K562 (cell line): ENCODE results near the gene CHCHD1. TPM values are rescaled to one million over a fixed set of nuclear protein-coding genes. Genes with fewer than 3 reads are reported as not detected.

ENCODE experiments used
- ATAC-seq: fragments of 200-7000 bp; cut with Tn5 transposase; 3 replicates; pipeline ENCODE4 v1.9.1; 2020; ENCODE audit warnings: moderate library complexity
- BruUV-seq: library from RNA; stranded (reverse); fragments of 400-500 nt; replicated peaks from 2 replicates; lab custom pipeline; 2021; lab: Mats Ljungman, UMichigan
- CTCF ChIA-PET: fragments of 300-600 bp; formaldehyde crosslinking; extraction: SDS; loops from one replicate; lab custom pipeline; 2021; ENCODE audit warnings: low intra/inter-chr PET ratio; lab: Yijun Ruan, JAX
- POLR2A ChIA-PET: fragments of 300-600, 350-650 bp; sonication (Branson Sonifier 250); formaldehyde crosslinking; extraction: SDS; loops from one replicate; lab custom pipeline; 2021; ENCODE audit warnings: antibody characterized with exemption, inconsistent platforms; lab: Yijun Ruan, JAX
- DNase-seq, 4 experiments: peaks; one replicate each; pipeline versions ENCODE4 v3.0.0 to v3.0.0-alpha.2; 2011 to 2018; ENCODE audit warnings: low spot score in 3 of 4, mixed read lengths in 3 of 4; ENCODE audit errors: extremely low read depth in 1 of 4
- FAIRE-seq: peaks from 2 replicates; lab custom pipeline; 2011; peaks lifted over from hg19 to GRCh38; lab: Jason Lieb, UNC
- H2AFZ ChIP-seq: 2 replicates; pipeline ENCODE4 v1.6.0; 2011; ENCODE audit warnings: low read depth, low read length, control low read depth, inconsistent platforms
- H3K27ac ChIP-seq: fragments of 200-600 bp; 3 replicates; pipeline ENCODE4 v1.8.0; 2011; ENCODE audit warnings: low read depth, mild to moderate bottlenecking, control low read depth, inconsistent platforms, low read length, moderate library complexity, mixed read lengths; ENCODE audit errors: extremely low read depth
- H3K27me3 ChIP-seq, 2 experiments: fragments of 300-600 bp in 1 of 2; 2 replicates in 1 of 2; 3 replicates in 1 of 2; pipeline versions ENCODE4 v1.6.0 to v1.8.0; 2011; ENCODE audit warnings: inconsistent platforms in 2 of 2, low read length in 2 of 2, mild to moderate bottlenecking in 1 of 2, mixed read lengths in 1 of 2, moderate library complexity in 1 of 2; ENCODE audit not compliant: control insufficient read depth in 2 of 2, insufficient read depth in 2 of 2
- H3K36me3 ChIP-seq: fragments of 300-600 bp; 3 replicates; pipeline ENCODE4 v1.8.0; 2011; ENCODE audit warnings: mild to moderate bottlenecking, low read length, inconsistent platforms; ENCODE audit not compliant: control insufficient read depth, insufficient read depth
- H3K4me1 ChIP-seq, 2 experiments: fragments of 200-600 bp in 1 of 2; replicated peaks in 1 of 2; 2 replicates in 1 of 2; 3 replicates in 1 of 2; pipeline versions ENCODE4 v1.5.1 to v1.8.0; 2011; ENCODE audit warnings: inconsistent platforms in 2 of 2, low read length in 2 of 2, mild to moderate bottlenecking in 1 of 2, mixed read lengths in 1 of 2, moderate library complexity in 1 of 2; ENCODE audit not compliant: control insufficient read depth in 2 of 2, insufficient read depth in 2 of 2
- H3K4me2 ChIP-seq: 2 replicates; pipeline ENCODE4 v1.6.1; 2011; ENCODE audit warnings: low read length, control low read depth, inconsistent platforms, mixed read lengths; ENCODE audit not compliant: insufficient read depth
- H3K4me3 ChIP-seq: fragments of 200-600 bp; sonication (generic), shearing (Covaris generic); 2 replicates; pipeline ENCODE4 v1.5.1; 2016; ENCODE audit warnings: control low read depth, inconsistent platforms
- H3K79me2 ChIP-seq: fragments of 200-600 bp; 3 replicates; pipeline ENCODE4 v1.8.0; 2011; ENCODE audit warnings: low read length, inconsistent platforms; ENCODE audit not compliant: control insufficient read depth, insufficient read depth
- H3K9ac ChIP-seq, 2 experiments: 2 replicates each; pipeline versions ENCODE4 v1.6.0 to v1.6.1; 2011; ENCODE audit warnings: low read depth in 2 of 2, low read length in 2 of 2, control low read depth in 1 of 2, inconsistent platforms in 1 of 2, mild to moderate bottlenecking in 1 of 2, mixed read lengths in 1 of 2; ENCODE audit not compliant: insufficient read depth in 1 of 2
- H3K9me1 ChIP-seq: one replicate; pipeline ENCODE4 v1.6.0; 2011; ENCODE audit warnings: inconsistent platforms, mild to moderate bottlenecking, low read length, moderate library complexity; ENCODE audit not compliant: control insufficient read depth, insufficient read depth
- H3K9me3 ChIP-seq: replicated peaks from 2 replicates; pipeline ENCODE4 v1.5.1; 2011; ENCODE audit warnings: low read depth, low read length, inconsistent platforms; ENCODE audit not compliant: control insufficient read depth, insufficient read depth
- H4K20me1 ChIP-seq: replicated peaks from 2 replicates; pipeline ENCODE4 v1.6.1; 2011; ENCODE audit warnings: low read length, inconsistent platforms, mixed read lengths; ENCODE audit not compliant: control insufficient read depth, insufficient read depth
- BHLHE40 ChIP-seq: IDR thresholded peaks from 2 replicates; pipeline ENCODE4 v1.6.1; 2011; ENCODE audit warnings: low read length, improper control_type of control experiment
- BRF1 ChIP-seq: IDR thresholded peaks from 3 replicates; pipeline ENCODE4 v1.6.1; 2011; ENCODE audit warnings: borderline replicate concordance, mild to moderate bottlenecking; ENCODE audit not compliant: insufficient read length; ENCODE audit errors: extremely low read depth
- CBFA2T2 ChIP-seq: fragments of 450-650 bp; conservative IDR thresholded peaks from 2 replicates; pipeline ENCODE4 v1.6.1; 2017; ENCODE audit warnings: mild to moderate bottlenecking
- CHD2 ChIP-seq: IDR thresholded peaks from 2 replicates; pipeline ENCODE4 v1.6.1; 2011; ENCODE audit warnings: low read depth, low read length
- ERF ChIP-seq: fragments of 450-650 bp; formaldehyde crosslinking; IDR thresholded peaks from 2 replicates; pipeline ENCODE4 v1.4.0; 2020; ENCODE audit warnings: mild to moderate bottlenecking, mixed read lengths
- KDM5B ChIP-seq: fragments of 200-600 bp; sonication (generic); IDR thresholded peaks from 2 replicates; pipeline ENCODE4 v1.6.1; 2012; ENCODE audit warnings: low read depth, mild to moderate bottlenecking, moderate library complexity, low read length, control low read depth, inconsistent platforms; ENCODE audit not compliant: insufficient replicate concordance
- POLR2A ChIP-seq: fragments of 450-650 bp; conservative IDR thresholded peaks from 2 replicates; pipeline ENCODE4 v1.6.1; 2016
- POLR2G ChIP-seq: fragments of 200-400 bp; formaldehyde crosslinking; IDR thresholded peaks from 2 replicates; pipeline ENCODE4 v1.6.1; 2017; ENCODE audit warnings: low read depth, mild to moderate bottlenecking, antibody characterized with exemption, low read length, moderate library complexity
- RBFOX2 ChIP-seq: fragments of 200-400 bp; formaldehyde crosslinking; IDR thresholded peaks from 2 replicates; pipeline ENCODE4 v1.6.1; 2017; ENCODE audit warnings: low read depth, mild to moderate bottlenecking, low read length, moderate library complexity
- SRSF7 ChIP-seq: fragments of 200-400 bp; formaldehyde crosslinking; optimal IDR thresholded peaks from 2 replicates; pipeline ENCODE3; 2017; ENCODE audit warnings: mild to moderate bottlenecking, low read depth, low read length
- SUPT5H ChIP-seq: fragments of 450-650 bp; IDR thresholded peaks from 2 replicates; pipeline ENCODE4 v1.6.1; 2016
- ZNF174 ChIP-seq: fragments of 250-450 bp; sonication (Bioruptor Pico); IDR thresholded peaks from 2 replicates; pipeline ENCODE4 v1.4.0; 2020; ENCODE audit warnings: mild to moderate bottlenecking
- ZZZ3 ChIP-seq: fragments of 450-650 bp; IDR thresholded peaks from 2 replicates; pipeline ENCODE4 v1.6.1; 2016; ENCODE audit warnings: antibody characterized with exemption, mild to moderate bottlenecking, moderate library complexity
- WGBS: fragments of 100-300 bp; shearing (Covaris generic); methylation state at CpG from one replicate; pipeline ENCODE4 v1.1.6; 2016; ENCODE audit warnings: low coverage, mixed read lengths; ENCODE audit not compliant: insufficient coverage; ENCODE audit errors: missing lambda C conversion rate; 5-methylcytosine and 5-hydroxymethylcytosine counted together
- in situ Hi-C: fragments of 300-500 bp; cut with MboI; formaldehyde crosslinking; loops from 4 replicates; pipeline ENCODE4 v1.15.0; 2018; ENCODE audit warnings: inconsistent platforms, mixed read lengths
- intact Hi-C: fragments of 100-400 bp; cut with micrococcal nuclease; formaldehyde crosslinking; loops from 2 replicates; pipeline ENCODE4 v1.14.2; 2022
- polyA plus RNA-seq, 8 experiments: library from polyadenylated mRNA; depleted of rRNA in 4 of 8; stranded (reverse) in 5 of 8; unstranded in 3 of 8; fragments of >200 nt; fragmentation: Nextera tagmentation in 2 of 8; fragmentation: Illumina TruSeq in 1 of 8; extraction: Ambion mirVana in 2 of 8; extraction: Trizol in 1 of 8; gene quantifications; 2 replicates each; pipeline versions ENCODE4 v1.2.1 to v1.2.3, GENCODE V29; 2011 to 2014; ENCODE audit warnings: inconsistent platforms in 1 of 8, missing spikeins in 1 of 8
- total RNA-seq, 7 experiments: library from RNA; depleted of rRNA in 6 of 7; stranded (reverse); fragments of >200 nt in 6 of 7; fragmentation: Illumina TruSeq in 2 of 7; extraction: Trizol in 2 of 7; gene quantifications; 2 replicates each; pipeline versions ENCODE4 v1.2.1 to v1.2.3, GENCODE V29; 2011 to 2021; ENCODE audit warnings: low replicate concordance in 1 of 7
- TF ChIP-seq, protein P1 (sequence below): sonication (generic); formaldehyde crosslinking; IDR thresholded peaks from 2 replicates; pipeline ENCODE4 v1.8.1; 2023; ENCODE audit warnings: mild to moderate bottlenecking, missing genetic modification reagents
- TF ChIP-seq, protein P2 (sequence below): fragments of 450-650 bp; IDR thresholded peaks from 2 replicates; pipeline ENCODE4 v1.6.1; 2016; ENCODE audit warnings: borderline replicate concordance
- TF ChIP-seq, protein P3 (sequence below): fragments of 450-650 bp; formaldehyde crosslinking; IDR thresholded peaks from 2 replicates; pipeline ENCODE4 v1.4.0; 2022; ENCODE audit warnings: missing genetic modification characterization

The CHCHD1 gene
- total and polyA plus RNA-seq, 9 of the 15 experiments (the other 6 are each of a cell fraction or from before 2014, with no cell fraction given): 52.9 to 126 (median 83.4) TPM

- Histone ChIP-seq H3K4me1 (peaks cover 0 to 10% of the 10 kb centered on the region in 2 experiments; a peak in 2 of 5 replicates), H3K27me3 (no peaks in the 10 kb centered on the region), H3K36me3 (peaks cover 91% of the 10 kb centered on the region; the same call in 2 of the 3 replicates), H4K20me1 (no peaks in the 10 kb centered on the region; the same call in 1 of the 2 replicates), H3K79me2 (no peaks in the 10 kb centered on the region), H2AFZ (no peak overlapping the region), H3K4me2 (no peak overlapping the region), H3K9ac (no peak overlapping the region), H3K27ac (no peak overlapping the region), H3K9me1 (peaks cover 8% of the 10 kb centered on the region), H3K9me3 (no peaks in the 10 kb centered on the region), H3K4me3 (no peak overlapping the region)
- in situ Hi-C loops (no loop called here), intact Hi-C loops (no loop called here)
- ATAC-seq (no peak), DNase-seq (no peak), FAIRE-seq (no peak)
- 92% methylated on average over 19 of the region's 19 CpGs for WGBS
- no TSS peak for BruUV-seq
- ChIA-PET CTCF (no interaction called here), POLR2A (interaction anchor here (0.6 to 9.0 kb wide), 4 partner anchors 12 to 53 kb away, joined by 3 to 61 read pairs (median 26); partner anchors contain the start of genes SEC24C and ZSWIM8)
- TF ChIP-seq SUPT5H (no peak), POLR2G (peak; percentile 65), ZZZ3 (no peak), RBFOX2 (peak; percentile 38; the same call in 1 of the 2 replicates), CHD2 (no peak), ERF (CRISPR knock-in tag) (0 out of 2 replicates have a peak, but pooled peaks have one; percentile 42), POLR2A (0 out of 2 replicates have a peak, but pooled peaks have one; percentile 9), BHLHE40 (no peak), KDM5B (no peak), ZNF174 (CRISPR knock-in tag) (no peak), BRF1 (no peak), CBFA2T2 (no peak), SRSF7 (no peak)
- TF ChIP-seq, protein P1, sequence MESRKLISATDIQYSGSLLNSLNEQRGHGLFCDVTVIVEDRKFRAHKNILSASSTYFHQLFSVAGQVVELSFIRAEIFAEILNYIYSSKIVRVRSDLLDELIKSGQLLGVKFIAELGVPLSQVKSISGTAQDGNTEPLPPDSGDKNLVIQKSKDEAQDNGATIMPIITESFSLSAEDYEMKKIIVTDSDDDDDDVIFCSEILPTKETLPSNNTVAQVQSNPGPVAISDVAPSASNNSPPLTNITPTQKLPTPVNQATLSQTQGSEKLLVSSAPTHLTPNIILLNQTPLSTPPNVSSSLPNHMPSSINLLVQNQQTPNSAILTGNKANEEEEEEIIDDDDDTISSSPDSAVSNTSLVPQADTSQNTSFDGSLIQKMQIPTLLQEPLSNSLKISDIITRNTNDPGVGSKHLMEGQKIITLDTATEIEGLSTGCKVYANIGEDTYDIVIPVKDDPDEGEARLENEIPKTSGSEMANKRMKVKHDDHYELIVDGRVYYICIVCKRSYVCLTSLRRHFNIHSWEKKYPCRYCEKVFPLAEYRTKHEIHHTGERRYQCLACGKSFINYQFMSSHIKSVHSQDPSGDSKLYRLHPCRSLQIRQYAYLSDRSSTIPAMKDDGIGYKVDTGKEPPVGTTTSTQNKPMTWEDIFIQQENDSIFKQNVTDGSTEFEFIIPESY (CRISPR knock-in tag): 0 out of 2 replicates have a peak, but pooled peaks have one; percentile 18
- TF ChIP-seq, protein P2, sequence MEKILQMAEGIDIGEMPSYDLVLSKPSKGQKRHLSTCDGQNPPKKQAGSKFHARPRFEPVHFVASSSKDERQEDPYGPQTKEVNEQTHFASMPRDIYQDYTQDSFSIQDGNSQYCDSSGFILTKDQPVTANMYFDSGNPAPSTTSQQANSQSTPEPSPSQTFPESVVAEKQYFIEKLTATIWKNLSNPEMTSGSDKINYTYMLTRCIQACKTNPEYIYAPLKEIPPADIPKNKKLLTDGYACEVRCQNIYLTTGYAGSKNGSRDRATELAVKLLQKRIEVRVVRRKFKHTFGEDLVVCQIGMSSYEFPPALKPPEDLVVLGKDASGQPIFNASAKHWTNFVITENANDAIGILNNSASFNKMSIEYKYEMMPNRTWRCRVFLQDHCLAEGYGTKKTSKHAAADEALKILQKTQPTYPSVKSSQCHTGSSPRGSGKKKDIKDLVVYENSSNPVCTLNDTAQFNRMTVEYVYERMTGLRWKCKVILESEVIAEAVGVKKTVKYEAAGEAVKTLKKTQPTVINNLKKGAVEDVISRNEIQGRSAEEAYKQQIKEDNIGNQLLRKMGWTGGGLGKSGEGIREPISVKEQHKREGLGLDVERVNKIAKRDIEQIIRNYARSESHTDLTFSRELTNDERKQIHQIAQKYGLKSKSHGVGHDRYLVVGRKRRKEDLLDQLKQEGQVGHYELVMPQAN: no peak
- TF ChIP-seq, protein P3, sequence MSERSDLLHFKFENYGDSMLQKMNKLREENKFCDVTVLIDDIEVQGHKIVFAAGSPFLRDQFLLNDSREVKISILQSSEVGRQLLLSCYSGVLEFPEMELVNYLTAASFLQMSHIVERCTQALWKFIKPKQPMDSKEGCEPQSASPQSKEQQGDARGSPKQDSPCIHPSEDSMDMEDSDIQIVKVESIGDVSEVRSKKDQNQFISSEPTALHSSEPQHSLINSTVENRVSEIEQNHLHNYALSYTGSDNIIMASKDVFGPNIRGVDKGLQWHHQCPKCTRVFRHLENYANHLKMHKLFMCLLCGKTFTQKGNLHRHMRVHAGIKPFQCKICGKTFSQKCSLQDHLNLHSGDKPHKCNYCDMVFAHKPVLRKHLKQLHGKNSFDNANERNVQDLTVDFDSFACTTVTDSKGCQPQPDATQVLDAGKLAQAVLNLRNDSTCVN: 0 out of 2 replicates have a peak, but pooled peaks have one; percentile 38
These were observed 15.6 kb downstream of the CHCHD1 start for GRCh38 chr10:73797324-73798025.
